ENCODE results near the gene STOM. TPM values are rescaled to one million over a fixed set of nuclear protein-coding genes. Genes with fewer than 3 reads are reported as not detected.

STOM gene
- total and polyA plus RNA-seq, 2 of the 8 experiments (the other 6 are each of a cell fraction or from before 2014, with no cell fraction given): 25.2 to 60.4 TPM

DNA sequence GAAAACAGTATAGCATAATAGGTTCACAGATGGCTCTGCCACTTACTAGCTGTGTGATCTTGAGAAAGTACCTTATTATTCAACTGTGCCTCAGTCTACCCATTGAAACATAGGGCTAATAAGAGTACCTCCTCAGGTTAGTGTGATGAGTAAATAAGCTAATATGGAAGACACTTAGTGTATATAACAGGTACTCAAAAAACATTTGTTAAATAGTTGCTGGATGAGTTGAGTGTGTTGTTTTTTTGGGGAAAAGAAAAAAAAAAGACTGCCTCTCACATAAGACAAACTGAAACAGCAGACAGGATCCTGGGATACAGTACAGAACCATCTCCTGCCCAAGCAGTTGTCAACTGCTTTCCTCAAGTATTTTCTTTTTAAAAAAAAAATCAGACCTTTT lies 5.2 kb downstream of the STOM start:
- Histone ChIP-seq H4K8ac (ENCODE audit: extremely low read depth, insufficient read depth, low read length) (no peak overlapping the region), H3K4me1 (replicated peaks in 1 of 4; ENCODE audit: control insufficient read depth in 3 of 4, insufficient read depth in 4 of 4, low read length in 3 of 4) (peaks cover 0 to 7% (median 4%) of the 10 kb centered on the region in 4 experiments; a peak in 3 of 7 replicates), H2BK12ac (ENCODE audit: low read depth, low read length) (no peak overlapping the region), H3K4me3 (ENCODE audit: extremely low read depth in 1 of 4, insufficient read depth in 2 of 4, low read depth in 3 of 4, low read length in 4 of 4) (no peak overlapping the region), H4K5ac (ENCODE audit: insufficient read length, low read depth, low read length) (no peak overlapping the region), H3K9me3 (ENCODE audit: insufficient read depth in 2 of 2, low read depth in 1 of 2, low read length in 1 of 2) (no peaks in the 10 kb centered on the region), H2AFZ (ENCODE audit: low read length) (no peak overlapping the region), H3K23me2 (ENCODE audit: low read depth, low read length) (peaks cover 4% of the 10 kb centered on the region), H3K79me2 (ENCODE audit: control insufficient read depth in 1 of 2, insufficient read depth in 2 of 2, low read length in 2 of 2) (no peaks in the 10 kb centered on the region), H3K9ac (replicated peaks in 1 of 4; ENCODE audit: extremely low read depth in 1 of 4, low read depth in 3 of 4, low read length in 3 of 4) (no peak overlapping the region), H3K56ac (replicated peaks; ENCODE audit: insufficient read length, low read depth, low read length) (no peak overlapping the region), H3K18ac (ENCODE audit: extremely low read depth, low read length) (no peak overlapping the region), H3K23ac (ENCODE audit: insufficient read length) (no peak overlapping the region), H3K27ac (ENCODE audit: low read depth, low read length) (no peak overlapping the region), H2BK120ac (replicated peaks; ENCODE audit: low read depth, low read length) (no peak overlapping the region), H2BK20ac (ENCODE audit: low read length) (no peak overlapping the region), H4K91ac (replicated peaks; ENCODE audit: insufficient read length, low read length) (no peak overlapping the region), H3K4ac (replicated peaks; ENCODE audit: insufficient read length, low read depth, low read length) (no peak overlapping the region), H4K20me1 (replicated peaks in 1 of 2; ENCODE audit: control insufficient read depth in 1 of 2, insufficient read depth in 2 of 2, low read length in 2 of 2) (no peaks in the 10 kb centered on the region), H3K4me2 (ENCODE audit: insufficient read depth in 1 of 2, low read depth in 2 of 2, low read length in 2 of 2) (no peak overlapping the region), H3K14ac (ENCODE audit: insufficient read length) (no peak overlapping the region), H3K36me3 (ENCODE audit: control insufficient read depth in 2 of 4, insufficient read depth in 4 of 4, low read length in 3 of 4) (peaks cover 0 to 4% (median 0%) of the 10 kb centered on the region in 4 experiments; a peak in 1 of 8 replicates), H3K27me3 (replicated peaks in 1 of 4; ENCODE audit: control insufficient read depth in 3 of 4, extremely low read depth in 1 of 4, insufficient read depth in 3 of 4, low read length in 3 of 4) (peaks cover 0 to 12% (median 9%) of the 10 kb centered on the region in 4 experiments; a peak in 3 of 7 replicates), H2BK15ac (ENCODE audit: low read length) (no peak overlapping the region), H3K79me1 (ENCODE audit: low read depth, low read length) (no peaks in the 10 kb centered on the region), H2AK5ac (ENCODE audit: low read depth, low read length) (no peak overlapping the region), H2BK5ac (ENCODE audit: low read depth, low read length) (no peak overlapping the region)
- ChIA-PET POLR2A (ENCODE audit: partially characterized antibody) (interaction anchor here (1.5 kb wide), 1 partner anchor 21 kb away, joined by 4 read pairs; no protein-coding TSS in a partner anchor), CTCF (ENCODE audit: partially characterized antibody) (interaction anchor here (0.8 to 1.5 kb wide), 3 partner anchors 22 to 75 kb away, joined by 3 read pairs; no protein-coding TSS in a partner anchor)
- DNase-seq (ENCODE audit: low read depth in 1 of 2, low spot score in 2 of 2) (no peak), FAIRE-seq (no peak)
- TF ChIP-seq JUND (IDR thresholded peaks at IDR 0.05; ENCODE audit: low read length): no peak
- TF ChIP-seq BACH1 (IDR thresholded peaks at IDR 0.05; ENCODE audit: low read length): no peak
- TF ChIP-seq, protein P1, sequence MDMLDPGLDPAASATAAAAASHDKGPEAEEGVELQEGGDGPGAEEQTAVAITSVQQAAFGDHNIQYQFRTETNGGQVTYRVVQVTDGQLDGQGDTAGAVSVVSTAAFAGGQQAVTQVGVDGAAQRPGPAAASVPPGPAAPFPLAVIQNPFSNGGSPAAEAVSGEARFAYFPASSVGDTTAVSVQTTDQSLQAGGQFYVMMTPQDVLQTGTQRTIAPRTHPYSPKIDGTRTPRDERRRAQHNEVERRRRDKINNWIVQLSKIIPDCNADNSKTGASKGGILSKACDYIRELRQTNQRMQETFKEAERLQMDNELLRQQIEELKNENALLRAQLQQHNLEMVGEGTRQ (IDR thresholded peaks at IDR 0.05; ENCODE audit: low read length): no peak
- no peak for TF ChIP-seq SIX5 (IDR thresholded peaks at IDR 0.05; ENCODE audit: low read depth, low read length)
- TF ChIP-seq PHF8 (conservative IDR thresholded peaks at IDR 0.05; ENCODE audit: low read depth, low read length): no peak
- no peak for TF ChIP-seq CREB1 (IDR thresholded peaks at IDR 0.05)
- no peak for TF ChIP-seq POLR2AphosphoS5 (IDR thresholded peaks at IDR 0.05; ENCODE audit: low read depth, low read length)
- no peak for TF ChIP-seq BCL11A (IDR thresholded peaks at IDR 0.05; ENCODE audit: low read depth in 2 of 2, low read length in 2 of 2)
- TF ChIP-seq, protein P2, sequence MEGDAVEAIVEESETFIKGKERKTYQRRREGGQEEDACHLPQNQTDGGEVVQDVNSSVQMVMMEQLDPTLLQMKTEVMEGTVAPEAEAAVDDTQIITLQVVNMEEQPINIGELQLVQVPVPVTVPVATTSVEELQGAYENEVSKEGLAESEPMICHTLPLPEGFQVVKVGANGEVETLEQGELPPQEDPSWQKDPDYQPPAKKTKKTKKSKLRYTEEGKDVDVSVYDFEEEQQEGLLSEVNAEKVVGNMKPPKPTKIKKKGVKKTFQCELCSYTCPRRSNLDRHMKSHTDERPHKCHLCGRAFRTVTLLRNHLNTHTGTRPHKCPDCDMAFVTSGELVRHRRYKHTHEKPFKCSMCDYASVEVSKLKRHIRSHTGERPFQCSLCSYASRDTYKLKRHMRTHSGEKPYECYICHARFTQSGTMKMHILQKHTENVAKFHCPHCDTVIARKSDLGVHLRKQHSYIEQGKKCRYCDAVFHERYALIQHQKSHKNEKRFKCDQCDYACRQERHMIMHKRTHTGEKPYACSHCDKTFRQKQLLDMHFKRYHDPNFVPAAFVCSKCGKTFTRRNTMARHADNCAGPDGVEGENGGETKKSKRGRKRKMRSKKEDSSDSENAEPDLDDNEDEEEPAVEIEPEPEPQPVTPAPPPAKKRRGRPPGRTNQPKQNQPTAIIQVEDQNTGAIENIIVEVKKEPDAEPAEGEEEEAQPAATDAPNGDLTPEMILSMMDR (IDR thresholded peaks at IDR 0.05; ENCODE audit: control extremely low read depth in 1 of 3, insufficient read depth in 1 of 3, low read depth in 1 of 3, low read length in 3 of 3): no peak
- no peak for TF ChIP-seq ZNF274 (IDR thresholded peaks at IDR 0.05; ENCODE audit: borderline replicate concordance, extremely low read depth, low read length)
- no peak for TF ChIP-seq BRCA1 (IDR thresholded peaks at IDR 0.05; ENCODE audit: low read depth, low read length)
- TF ChIP-seq CEBPB (IDR thresholded peaks at IDR 0.05; ENCODE audit: low read depth, low read length): no peak
- TF ChIP-seq YY1 (IDR thresholded peaks at IDR 0.05; ENCODE audit: low read depth, low read length): no peak
